Embryonic facial prominence (tissue), 1 donor: Measurements from ENCODE around the gene JAKMIP3.

Experiments used
- DNase-seq: peaks from one replicate; pipeline ENCODE4 v3.0.0-alpha.2; 2016; ENCODE audit errors: extremely low spot score

Gene JAKMIP3

DNA sequence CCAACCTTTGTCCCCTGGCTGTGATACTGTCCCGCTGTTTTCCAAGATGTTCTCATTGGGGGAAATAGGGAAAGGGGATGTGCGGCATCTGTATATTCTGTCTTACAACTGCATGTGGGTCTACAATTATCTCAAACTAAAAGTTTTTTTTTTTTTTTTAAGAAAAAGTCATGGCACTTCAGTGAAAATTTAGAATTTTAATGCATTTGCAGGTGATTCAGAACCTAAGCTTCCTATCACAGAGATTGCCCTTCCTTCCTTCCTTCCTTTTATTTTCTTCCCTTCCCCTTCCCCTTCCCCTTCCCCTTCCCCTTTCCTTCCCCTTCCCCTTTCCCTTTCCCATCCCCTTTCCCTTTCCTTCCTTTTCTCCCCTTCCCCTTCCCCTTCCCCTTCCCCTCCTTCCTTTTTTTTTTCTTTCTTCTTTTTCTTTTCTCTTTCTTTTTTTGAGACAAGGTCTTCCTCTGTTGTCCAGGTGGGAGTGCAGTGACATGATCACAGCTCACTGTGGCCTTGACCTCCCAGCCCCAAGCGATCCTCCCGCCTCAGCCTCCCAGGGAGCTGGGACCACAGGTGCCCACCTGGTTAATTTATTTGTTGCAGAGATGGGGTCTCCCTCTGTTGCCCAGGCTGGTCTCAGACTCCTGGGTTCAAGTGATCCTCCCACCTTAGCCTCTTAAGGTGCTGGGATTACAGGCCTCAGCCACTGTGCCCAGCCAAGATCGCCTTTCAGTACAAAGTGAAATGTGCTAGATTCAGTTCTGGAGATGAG is 32.0 kb downstream of the JAKMIP3 start:
- no peak for DNase-seq

DNA sequence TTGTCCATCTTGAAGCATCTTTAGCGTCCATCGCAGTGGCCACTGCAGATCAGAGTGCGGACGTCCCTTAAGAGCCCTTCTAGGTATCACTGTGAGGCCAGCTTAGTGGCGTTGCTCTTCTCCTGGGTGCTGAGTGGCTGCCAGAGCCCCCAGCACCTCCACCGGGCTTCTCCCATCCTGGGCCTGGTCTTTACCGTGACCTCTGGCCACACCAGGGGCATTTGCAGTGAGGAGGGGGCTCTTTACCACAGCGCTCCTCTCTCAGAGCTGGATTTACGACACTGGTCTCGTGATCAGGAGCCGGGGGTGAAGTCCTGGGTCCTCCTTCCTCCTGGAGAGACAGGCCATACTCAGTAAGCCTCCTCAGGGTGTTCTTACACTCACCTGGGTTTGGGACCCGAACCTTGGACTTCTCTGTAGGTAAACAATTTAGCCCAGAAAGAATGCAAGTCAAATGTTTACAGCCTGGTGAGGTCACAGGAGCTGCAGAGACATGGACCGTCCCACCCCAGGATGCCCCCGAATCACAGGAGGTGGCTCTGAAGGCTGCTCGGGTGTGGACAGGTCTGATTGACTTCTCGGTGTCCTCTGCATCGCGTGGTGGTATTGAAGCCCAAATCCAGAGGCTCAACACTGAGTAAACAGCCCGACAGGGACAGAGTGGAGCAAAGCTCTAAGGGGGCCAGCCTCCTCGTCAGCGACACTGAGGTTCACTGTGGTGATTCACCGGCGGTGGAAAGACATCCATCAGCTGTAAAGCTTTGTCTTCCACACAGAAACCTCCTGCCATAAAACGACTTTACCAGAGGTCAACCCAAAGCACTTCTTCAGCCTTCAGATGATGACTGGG is 33.0 kb downstream of the JAKMIP3 start:
- DNase-seq = no peak

DNA sequence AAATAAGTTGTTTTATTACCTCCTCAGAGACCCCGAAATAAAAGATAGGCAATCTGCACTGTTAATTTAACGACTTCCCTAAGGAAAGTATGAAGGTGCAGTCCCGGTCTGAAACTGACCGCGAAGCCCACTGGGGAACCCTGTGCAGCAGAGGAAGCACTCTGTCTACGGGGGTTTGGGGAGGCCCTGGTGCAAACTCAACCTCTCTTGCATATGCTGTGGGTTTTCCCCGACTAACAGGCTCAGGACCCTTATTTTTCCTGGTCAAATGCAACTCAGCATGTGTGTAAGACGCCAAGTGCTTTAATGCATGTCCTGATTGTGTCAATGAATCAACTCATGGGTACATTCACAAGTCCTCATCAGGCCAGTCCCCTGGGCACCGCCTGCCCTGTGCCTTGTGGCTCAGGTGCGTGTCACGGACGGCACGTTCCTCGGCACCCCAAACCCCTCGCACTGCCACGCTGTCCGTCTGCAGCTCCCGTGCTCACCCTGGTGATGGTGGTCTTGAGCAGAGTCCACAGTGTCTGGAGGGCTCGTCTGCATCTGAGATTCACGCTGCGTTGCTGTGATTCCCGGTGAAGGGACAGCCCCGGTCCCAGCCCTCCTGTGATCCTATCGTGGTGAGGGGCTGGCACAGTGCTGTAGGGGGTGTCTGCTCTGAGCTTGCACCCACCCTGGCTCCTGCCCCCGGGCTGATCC is 33.8 kb downstream of the JAKMIP3 start:
- DNase-seq = no peak

DNA sequence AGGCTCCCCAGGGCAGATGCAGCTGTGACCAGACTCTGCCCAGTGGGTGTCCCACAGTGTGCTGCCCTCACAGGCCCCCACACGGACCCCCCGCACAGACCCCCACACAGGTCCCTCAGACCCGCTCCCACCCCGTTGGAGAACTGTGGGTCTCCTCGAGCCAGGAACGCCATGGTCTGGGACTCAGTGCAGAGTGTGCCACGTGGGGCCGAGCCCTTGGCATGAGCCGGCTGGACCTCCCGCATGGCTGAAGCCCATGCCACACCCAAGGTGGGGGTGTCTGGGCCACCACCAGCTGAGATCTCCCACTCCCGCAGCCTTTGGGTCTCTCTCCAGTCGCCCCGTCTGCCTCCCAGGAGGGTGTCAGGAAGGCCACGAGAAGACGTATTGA is 34.3 kb downstream of the JAKMIP3 start:
- no peak for DNase-seq

DNA sequence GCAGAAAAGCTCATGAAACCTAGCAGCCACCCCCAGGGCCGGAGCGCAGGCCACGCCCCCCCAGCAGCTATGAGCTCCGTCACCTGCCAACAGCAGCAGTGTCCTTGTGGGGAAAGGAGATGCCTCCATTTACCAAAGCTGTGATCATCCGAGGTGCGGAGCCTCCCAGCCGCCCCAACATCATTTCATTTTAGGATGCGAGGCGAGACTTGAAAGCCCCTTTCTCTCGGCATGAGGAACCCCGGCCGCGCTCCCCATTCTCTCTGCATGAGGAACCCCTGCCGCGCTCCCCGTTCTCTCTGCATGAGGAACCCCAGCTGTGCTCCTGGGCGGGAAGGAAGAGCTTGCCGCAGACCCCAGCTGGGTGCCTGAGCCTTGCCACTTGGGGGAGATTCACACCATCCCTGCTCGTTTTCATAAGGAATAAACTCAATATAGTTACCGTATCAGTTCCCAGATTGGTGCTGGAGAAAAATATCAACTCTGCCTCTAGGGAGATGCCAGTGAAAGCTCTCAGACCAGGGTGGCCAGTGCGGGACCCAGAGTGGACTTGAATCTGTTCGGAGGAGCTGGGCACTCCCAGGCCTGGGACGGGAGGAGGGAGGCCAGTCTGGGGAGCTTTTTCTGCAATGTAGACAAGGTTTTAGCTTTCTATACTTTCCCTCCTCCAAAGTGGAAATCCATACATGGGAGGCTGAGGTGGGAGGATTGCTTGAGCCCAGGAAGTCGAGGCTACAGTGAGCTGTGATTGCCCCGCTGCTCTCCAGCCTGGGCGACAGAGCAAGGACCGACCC is 35.0 kb downstream of the JAKMIP3 start:
- DNase-seq = no peak

GRCh38 chr10:132101529-132101928 is 35.8 kb downstream of the JAKMIP3 start:
- DNase-seq = no peak

- no peak for DNase-seq
Measured at GRCh38 chr10:132102071-132102716, 36.4 kb downstream of the JAKMIP3 start.

GRCh38 chr10:132102717-132103110 is 37.0 kb downstream of the JAKMIP3 start:
- no peak for DNase-seq

DNA sequence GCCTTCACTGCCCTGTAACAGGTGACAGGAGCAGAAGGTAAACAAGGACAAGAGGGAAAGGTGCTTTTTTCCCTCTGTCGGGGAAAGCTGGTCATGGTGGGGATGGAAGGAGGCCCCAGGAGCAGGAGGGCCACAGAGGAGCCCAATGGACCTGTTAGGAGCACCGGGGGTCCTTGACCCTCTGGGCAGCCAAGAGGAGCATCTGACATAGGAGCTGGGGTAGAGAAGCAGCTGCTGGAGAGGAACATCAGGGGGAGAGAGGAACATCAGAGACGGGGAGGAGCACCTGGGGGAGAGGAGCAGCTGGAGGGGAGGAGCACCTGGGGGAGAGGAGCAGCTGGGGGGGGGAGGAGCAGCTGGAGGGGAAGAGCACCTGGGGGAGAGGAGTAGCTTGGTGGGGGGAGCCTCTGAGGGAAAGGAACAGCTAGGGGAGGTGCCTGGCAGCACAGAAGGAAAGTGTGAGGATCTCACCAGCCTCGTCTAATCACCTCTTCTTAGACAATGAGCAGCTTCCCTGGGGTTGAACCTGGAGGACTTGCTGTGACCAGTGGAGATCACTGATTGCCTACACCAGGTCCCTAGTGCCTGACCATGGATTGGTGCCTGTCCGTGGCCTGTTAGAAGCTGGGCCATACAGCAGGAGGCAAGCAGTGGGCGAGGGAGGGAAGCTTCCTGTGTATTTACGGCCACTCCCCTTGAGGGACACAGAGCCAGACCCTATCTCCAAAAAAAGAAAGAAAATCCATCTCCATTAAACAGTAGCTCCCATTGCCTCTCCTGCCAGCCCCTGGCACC is 37.6 kb downstream of the JAKMIP3 start:
- DNase-seq = no peak

DNA sequence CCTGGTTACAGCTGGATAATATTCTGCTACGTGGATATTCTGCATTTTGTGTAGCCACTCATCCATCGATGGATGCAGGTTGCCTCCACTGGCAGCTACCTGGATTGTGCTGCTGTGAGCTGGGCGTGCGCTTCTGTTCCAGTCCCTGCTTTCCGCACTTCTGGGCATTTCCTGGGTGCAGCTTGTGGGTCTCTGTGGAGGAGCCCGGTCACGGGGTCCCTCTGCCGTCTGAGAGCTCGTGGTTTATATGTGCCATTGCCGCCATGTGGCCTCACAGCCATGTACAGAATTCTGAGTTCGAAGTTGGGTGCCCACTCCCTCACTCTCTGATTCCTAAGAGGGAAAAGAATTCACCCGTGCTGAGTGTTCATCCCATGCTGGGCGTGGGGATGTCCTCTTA is 38.3 kb downstream of the JAKMIP3 start:
- no peak for DNase-seq

GRCh38 chr10:132104471-132105301 is 38.9 kb downstream of the JAKMIP3 start:
- no peak for DNase-seq

GRCh38 chr10:132105302-132105995 is 39.7 kb downstream of the JAKMIP3 start:
- no peak for DNase-seq

GRCh38 chr10:132106431-132106830 is 40.7 kb downstream of the JAKMIP3 start:
- DNase-seq = no peak

DNA sequence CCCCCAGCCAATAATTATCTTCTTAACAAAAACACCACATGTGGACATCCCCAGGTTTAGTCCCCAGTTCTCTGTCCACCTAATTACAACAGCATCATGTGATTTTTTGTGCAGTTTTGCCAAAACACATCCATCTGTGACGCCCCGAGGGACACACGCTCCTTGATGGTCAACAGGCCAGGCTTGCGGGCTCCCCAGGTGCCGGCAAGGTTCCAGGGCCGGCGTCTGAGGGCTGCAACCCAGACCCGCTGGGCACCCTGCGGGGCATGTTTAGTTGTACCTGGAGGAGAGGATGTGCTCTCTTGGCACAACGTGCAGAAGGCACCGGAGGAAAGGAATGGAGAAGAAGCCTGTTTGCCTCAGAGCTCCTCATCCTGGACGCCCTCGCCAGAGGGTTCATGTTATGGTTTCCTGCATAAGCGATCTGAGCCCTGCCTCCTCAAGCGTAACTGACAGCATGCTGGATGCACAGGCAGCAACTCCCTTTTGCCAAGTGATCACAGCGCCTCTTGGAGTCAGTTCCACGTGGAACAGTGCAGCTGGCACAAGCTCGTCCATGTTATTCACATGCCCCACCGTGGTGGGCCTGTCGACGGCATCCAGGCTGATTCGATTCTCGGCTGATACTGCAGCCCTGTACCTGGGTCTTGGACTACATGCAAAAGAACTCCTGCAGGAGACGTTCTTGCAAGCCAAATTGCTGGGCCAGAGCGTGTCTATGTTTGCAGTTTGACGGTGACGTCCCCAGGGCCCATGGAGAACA is 41.6 kb downstream of the JAKMIP3 start:
- DNase-seq = no peak

DNA sequence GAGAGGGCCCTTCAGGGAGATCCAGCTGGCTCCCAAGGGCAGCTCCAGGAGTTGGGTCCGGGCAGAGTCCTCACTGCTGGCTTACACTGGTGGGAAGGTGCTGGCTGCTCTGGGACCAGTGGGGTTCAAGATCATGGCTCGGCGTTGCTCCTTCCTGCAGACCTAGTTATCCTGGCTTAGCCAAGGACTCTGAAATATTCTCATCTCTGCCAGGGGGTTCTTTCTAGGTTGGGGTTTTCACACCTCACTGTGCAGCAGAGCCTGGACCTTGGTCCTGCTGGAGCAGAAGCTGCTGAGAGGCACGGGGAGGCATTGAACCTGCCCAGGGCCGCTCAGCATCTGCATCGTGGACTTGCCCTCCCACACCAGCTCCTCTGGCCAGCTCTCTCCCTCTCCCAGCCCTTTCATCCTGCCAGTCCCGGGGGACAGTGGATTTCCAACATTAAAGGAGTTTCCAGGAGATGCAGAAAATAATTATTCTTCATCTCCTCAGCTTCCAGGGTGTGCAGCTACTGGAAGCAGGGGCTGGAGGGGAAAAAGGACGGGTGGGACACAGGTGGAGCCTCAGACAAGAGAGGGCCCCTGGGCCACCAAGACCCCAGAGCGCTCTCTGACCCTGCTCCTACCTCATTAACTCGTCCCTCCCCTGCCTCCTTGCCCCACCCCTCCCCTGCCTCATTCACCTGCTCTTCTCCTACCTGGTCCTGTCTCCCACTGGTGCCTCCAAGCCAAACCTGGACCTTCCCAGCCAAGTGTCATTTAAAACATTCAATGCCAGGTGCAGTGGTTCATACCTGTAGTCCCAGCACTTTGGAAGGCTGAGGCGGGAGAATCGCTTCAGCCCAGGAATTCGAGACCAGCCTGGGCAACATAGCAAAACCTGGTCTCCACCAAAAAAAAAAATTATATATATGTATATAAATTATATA is 42.5 kb downstream of the JAKMIP3 start:
- no peak for DNase-seq

- DNase-seq = no peak
Measured at GRCh38 chr10:132109341-132110110, 43.8 kb downstream of the JAKMIP3 start.
